C1 segment of cervical spinal cord (tissue), 14 donors: ENCODE data around the gene PIK3CB.
A peak's percentile ranks its signal among the peaks of the same experiment; 100 is the strongest.
"Not testable (repeated sequence)": the region's sequence is repeated elsewhere in the genome, so short reads cannot be mapped to it uniquely, and the experiment has no call there.

Experiments
- DNase-seq, 14 donors: peaks; one replicate each; lab custom pipeline; 2025; lab: John Stamatoyannopoulos, UW

The PIK3CB gene

GRCh38 chr3:138806376-138807080 lies 28.2 kb downstream of the PIK3CB start:
- DNase-seq = no peak

- no peak for DNase-seq
Measured at GRCh38 chr3:138803006-138803653, 31.6 kb downstream of the PIK3CB start.

- DNase-seq = not testable (repeated sequence)
Measured at GRCh38 chr3:138802223-138802622, 32.5 kb downstream of the PIK3CB start.

GRCh38 chr3:138801792-138802191 lies 32.9 kb downstream of the PIK3CB start:
- DNase-seq = no peak

GRCh38 chr3:138800248-138800647 lies 34.5 kb downstream of the PIK3CB start:
- DNase-seq = no peak

- no peak for DNase-seq
Measured at GRCh38 chr3:138799822-138800221, 34.9 kb downstream of the PIK3CB start.

GRCh38 chr3:138797508-138798038 lies 37.2 kb downstream of the PIK3CB start:
- DNase-seq = no peak

- DNase-seq = no peak
Measured at GRCh38 chr3:138796761-138797160, 38.0 kb downstream of the PIK3CB start.

- no peak for DNase-seq
Measured at GRCh38 chr3:138786788-138787271, 47.9 kb downstream of the PIK3CB start.

GRCh38 chr3:138785951-138786350 lies 48.8 kb downstream of the PIK3CB start:
- no peak for DNase-seq

GRCh38 chr3:138785362-138785857 lies 49.3 kb downstream of the PIK3CB start:
- DNase-seq = not testable (repeated sequence)

GRCh38 chr3:138782755-138783154 lies 52.0 kb downstream of the PIK3CB start:
- DNase-seq = no peak

- DNase-seq = no peak
Measured at GRCh38 chr3:138781012-138781470, 53.7 kb downstream of the PIK3CB start.

GRCh38 chr3:138778643-138779042 lies 56.1 kb downstream of the PIK3CB start:
- DNase-seq = no peak

- no peak for DNase-seq
Measured at GRCh38 chr3:138776961-138777360, 57.8 kb downstream of the PIK3CB start.

GRCh38 chr3:138775254-138775595 lies 59.5 kb downstream of the PIK3CB start:
- DNase-seq = peak in 2 of 14 donors; percentile 8 to 25

GRCh38 chr3:138774529-138775253 lies 60.0 kb downstream of the PIK3CB start:
- DNase-seq = peak in 12 of 14 donors; percentile 3 to 63 (median 28)

GRCh38 chr3:138771585-138771984 lies 63.1 kb downstream of the PIK3CB start:
- DNase-seq = no peak

- no peak for DNase-seq
Measured at GRCh38 chr3:138769616-138770015, 65.1 kb downstream of the PIK3CB start.

GRCh38 chr3:138768946-138769345 lies 65.8 kb downstream of the PIK3CB start:
- no peak for DNase-seq

GRCh38 chr3:138768125-138768524 lies 66.6 kb downstream of the PIK3CB start:
- no peak for DNase-seq
